HG03439 (cell line): ENCODE data around the gene CASR.

Source experiments
- ATAC-seq: cut with Tn5 transposase; IDR thresholded peaks from one replicate; pipeline ENCODE4 v1.9.1; 2021; ENCODE audit warnings: mild to moderate bottlenecking, moderate library complexity; ENCODE audit not compliant: unreplicated experiment

The CASR gene

GRCh38 chr3:122257644-122258364 is 74.3 kb downstream of the CASR start:
- no peak for ATAC-seq

DNA sequence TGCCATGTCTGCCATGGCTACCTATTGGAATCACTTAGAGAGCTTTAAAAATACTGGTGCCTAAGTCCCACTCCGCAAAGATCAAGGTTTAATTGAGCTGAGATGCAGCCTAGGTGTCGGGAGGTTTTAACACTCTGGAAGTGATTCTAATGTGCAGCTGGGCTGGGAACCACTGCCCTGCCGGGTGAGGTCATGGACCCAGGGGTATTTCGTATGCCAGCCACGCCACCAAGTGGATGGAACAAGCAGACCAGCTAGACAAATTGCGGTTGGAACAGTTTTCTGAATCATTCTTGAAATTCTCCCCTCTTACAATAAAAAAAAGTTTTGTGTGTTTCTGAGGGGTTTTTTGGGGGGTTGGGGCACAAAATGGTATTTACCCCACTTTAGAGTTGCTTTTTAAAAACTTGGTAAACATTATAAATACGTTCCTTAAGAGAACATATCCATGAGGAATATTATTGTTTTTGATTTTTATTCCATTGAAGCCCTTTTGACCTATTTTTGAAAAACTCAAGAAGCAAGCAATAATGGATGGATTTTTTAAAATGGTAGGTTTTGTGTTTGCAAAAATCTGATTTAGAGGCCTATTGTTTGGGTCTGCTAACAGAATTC is 75.4 kb downstream of the CASR start:
- ATAC-seq = peak; percentile 82

- no peak for ATAC-seq
Measured at GRCh38 chr3:122260206-122260605, 76.7 kb downstream of the CASR start.

- ATAC-seq = no peak
Measured at GRCh38 chr3:122263058-122263457, 79.6 kb downstream of the CASR start.

GRCh38 chr3:122263974-122264588 is 80.6 kb downstream of the CASR start:
- no peak for ATAC-seq

GRCh38 chr3:122265957-122266356 is 82.5 kb downstream of the CASR start:
- ATAC-seq = no peak

DNA sequence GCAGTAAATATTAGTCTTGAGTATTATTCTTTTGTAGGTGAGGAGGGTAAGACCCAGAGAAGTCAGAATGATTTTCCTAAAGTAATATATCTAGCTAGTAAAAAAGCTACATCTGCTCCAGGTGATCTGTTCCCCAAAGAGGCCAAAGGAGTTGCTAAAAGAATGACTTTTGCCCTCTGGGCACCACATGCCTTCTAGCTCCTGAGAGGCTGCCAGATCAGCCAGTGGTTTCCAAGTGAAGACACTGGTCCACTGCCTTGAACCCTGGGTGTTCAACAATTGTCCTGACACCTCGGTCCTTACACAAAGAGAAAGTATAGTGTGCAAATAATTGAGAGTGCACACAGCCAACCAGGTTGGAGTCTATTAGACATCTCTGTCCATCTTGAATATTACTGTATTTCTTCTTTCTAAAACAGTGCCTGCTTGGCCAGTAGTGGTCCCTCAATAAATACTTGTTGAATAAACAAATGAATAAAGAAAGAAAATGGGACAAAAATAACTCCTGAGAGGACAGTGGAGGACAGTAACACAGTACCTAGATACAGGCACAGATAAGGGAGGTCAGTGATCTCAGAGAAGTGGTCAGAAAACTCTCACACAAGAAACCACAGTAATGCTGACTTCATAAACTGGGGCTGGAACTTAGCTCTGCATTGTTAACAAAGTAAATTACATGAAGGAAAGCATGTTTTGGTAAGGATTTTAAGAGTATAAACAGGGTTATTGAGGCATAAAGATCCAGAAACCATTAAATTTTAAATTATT is 85.0 kb downstream of the CASR start:
- ATAC-seq = no peak

- ATAC-seq = no peak
Measured at GRCh38 chr3:122269045-122269444, 85.6 kb downstream of the CASR start.

GRCh38 chr3:122271246-122271898 is 87.9 kb downstream of the CASR start:
- no peak for ATAC-seq

GRCh38 chr3:122272879-122273278 is 89.4 kb downstream of the CASR start:
- no peak for ATAC-seq

DNA sequence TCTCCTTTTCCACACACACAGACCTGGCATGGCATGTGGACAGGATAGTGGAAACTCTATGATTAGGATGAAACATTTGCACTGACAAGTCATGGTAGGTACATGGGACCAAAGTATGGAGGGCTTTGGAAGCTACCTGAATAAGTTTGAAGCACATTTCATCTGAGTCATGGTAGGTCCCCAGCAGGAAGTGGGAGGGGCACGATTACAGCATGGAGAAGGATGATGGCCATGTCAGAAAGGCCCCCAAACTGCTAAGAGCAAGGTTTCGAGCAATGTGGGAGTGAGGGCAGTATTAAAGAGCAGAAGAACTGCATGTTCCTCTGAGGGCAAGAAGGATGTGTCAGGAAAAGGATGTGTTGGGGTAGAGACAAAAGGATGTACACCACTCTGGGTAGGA is 90.0 kb downstream of the CASR start:
- ATAC-seq = no peak

DNA sequence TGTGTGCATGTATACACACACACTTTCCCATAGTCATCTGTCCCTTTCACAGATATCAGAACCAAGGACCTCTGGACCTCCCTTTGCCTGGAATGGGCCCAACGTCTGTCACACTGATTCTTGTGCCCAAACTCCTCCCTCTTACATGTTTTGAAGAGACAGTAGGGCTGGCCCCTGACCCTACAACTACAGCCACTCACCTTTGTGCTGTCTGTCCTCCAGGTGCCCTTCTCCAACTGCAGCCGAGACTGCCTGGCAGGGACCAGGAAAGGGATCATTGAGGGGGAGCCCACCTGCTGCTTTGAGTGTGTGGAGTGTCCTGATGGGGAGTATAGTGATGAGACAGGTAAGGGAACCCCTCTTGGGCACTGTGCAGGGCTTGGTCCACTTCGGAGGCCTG is 98.4 kb downstream of the CASR start:
- ATAC-seq = no peak

GRCh38 chr3:122283796-122284445 is 100.5 kb downstream of the CASR start:
- no peak for ATAC-seq

GRCh38 chr3:122284486-122284885 is 101.0 kb downstream of the CASR start:
- ATAC-seq = no peak

DNA sequence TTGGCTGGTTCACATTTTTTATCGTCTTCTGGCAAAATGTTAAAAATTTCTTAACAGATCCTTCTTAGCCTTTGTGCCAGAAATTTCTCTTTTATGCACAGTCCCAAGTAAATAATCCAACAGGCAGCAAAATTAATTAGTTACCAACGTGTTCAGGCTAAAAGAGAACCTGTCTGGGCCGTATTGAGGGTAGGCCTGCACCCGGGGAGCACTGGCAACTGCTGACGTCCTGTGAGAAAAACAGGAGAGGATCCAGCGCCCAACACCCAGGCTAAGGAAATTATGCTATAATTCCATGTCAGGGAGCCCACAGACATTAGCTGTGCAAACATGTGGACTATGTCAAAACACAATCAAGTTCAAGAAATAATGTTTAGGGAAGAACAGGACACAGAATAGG is 110.9 kb downstream of the CASR start:
- ATAC-seq = no peak

- ATAC-seq = no peak
Measured at GRCh38 chr3:122295266-122296062, 112.0 kb downstream of the CASR start.

DNA sequence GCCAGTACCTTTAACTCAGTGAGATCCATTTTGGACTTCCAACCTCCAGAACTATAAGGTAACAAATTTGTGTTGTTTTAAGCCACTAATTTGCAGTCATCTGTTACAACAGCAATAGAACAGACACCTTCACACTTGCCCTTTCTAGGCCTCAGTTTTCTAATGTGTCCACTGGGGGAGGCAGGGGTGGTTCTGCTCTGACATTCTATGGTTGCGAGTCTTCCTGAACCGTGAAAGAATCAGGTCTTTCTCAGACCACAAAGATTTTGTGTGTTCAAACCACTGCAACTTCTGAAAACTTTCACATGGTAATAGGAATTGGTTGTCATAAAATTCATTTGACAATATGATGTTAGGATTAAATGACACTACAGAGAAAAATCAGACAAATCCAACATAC is 114.8 kb downstream of the CASR start:
- no peak for ATAC-seq

GRCh38 chr3:122299215-122299614 is 115.7 kb downstream of the CASR start:
- ATAC-seq = no peak

GRCh38 chr3:122299872-122300460 is 116.5 kb downstream of the CASR start:
- no peak for ATAC-seq
